IMR-90 (cell line): ENCODE data around the gene SAMD11.

Experiments
- CEBPB ChIP-seq: IDR thresholded peaks from 2 replicates; pipeline ENCODE4 v1.6.1; 2012; ENCODE audit warnings: low read depth, low read length, improper control_type of control experiment
- CHD1 ChIP-seq: IDR thresholded peaks from 2 replicates; pipeline ENCODE4 v1.6.1; 2012; ENCODE audit warnings: low read depth, low read length, improper control_type of control experiment
- MAFK ChIP-seq: IDR thresholded peaks from 2 replicates; pipeline ENCODE4 v1.6.1; 2012; ENCODE audit warnings: low read depth, low read length, improper control_type of control experiment
- MAZ ChIP-seq: IDR thresholded peaks from 2 replicates; pipeline ENCODE4 v1.6.1; 2012; ENCODE audit warnings: low read depth, mild to moderate bottlenecking, low read length, improper control_type of control experiment, moderate library complexity, borderline replicate concordance
- MXI1 ChIP-seq: IDR thresholded peaks from 2 replicates; pipeline ENCODE4 v1.6.1; 2012; ENCODE audit warnings: low read depth, mild to moderate bottlenecking, low read length, moderate library complexity, borderline replicate concordance
- NFE2L2 ChIP-seq: fragments of 150-350 bp; IDR thresholded peaks from 2 replicates; pipeline ENCODE4 v1.6.1; 2016; ENCODE audit warnings: low read depth, mild to moderate bottlenecking, low read length
- POLR2A ChIP-seq: IDR thresholded peaks from 2 replicates; pipeline ENCODE4 v1.6.1; 2012; ENCODE audit warnings: mild to moderate bottlenecking, low read depth, low read length
- RCOR1 ChIP-seq: IDR thresholded peaks from 2 replicates; pipeline ENCODE4 v1.6.1; 2012; ENCODE audit warnings: mild to moderate bottlenecking, low read length, improper control_type of control experiment; ENCODE audit not compliant: insufficient replicate concordance
- RFX5 ChIP-seq: IDR thresholded peaks from 2 replicates; pipeline ENCODE4 v1.8.0; 2012; ENCODE audit warnings: low read depth, mild to moderate bottlenecking, low read length, moderate library complexity
- SMC3 ChIP-seq: fragments of 150-350 bp; IDR thresholded peaks from 2 replicates; pipeline ENCODE4 v1.6.1; 2016; ENCODE audit warnings: low read depth, mild to moderate bottlenecking, antibody characterized with exemption, low read length, moderate library complexity
- TF ChIP-seq, protein P1 (sequence below): conservative IDR thresholded peaks from 2 replicates; pipeline ENCODE4 v1.5.1; 2012; ENCODE audit warnings: mild to moderate bottlenecking, low read depth, low read length, improper control_type of control experiment
- TF ChIP-seq, protein P2 (sequence below): fragments of 150-350 bp; IDR thresholded peaks from 2 replicates; pipeline ENCODE4 v1.6.1; 2017; ENCODE audit warnings: mild to moderate bottlenecking, antibody characterized with exemption, low read length, low read depth

DNA sequence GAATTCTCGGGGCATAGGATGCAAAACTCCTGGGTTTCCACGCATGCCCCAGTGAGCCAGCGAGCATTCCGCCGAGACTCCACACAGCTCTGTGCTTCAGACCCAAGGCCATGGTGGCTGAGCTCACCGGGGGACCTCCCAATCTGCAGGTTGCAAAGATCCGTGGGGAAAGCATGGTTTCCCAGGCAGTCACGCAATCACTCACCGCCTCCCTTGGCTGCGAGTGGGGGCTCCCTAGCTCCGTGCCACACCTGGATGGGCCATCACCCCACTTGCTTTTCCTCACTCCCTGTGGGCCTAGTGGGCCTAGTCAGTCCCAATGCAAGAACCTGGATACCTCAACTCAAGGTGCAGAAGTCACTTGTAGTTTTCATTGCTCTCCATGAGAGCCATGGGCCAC lies 37.0 kb upstream of the SAMD11 start:
- TF ChIP-seq, protein P1, sequence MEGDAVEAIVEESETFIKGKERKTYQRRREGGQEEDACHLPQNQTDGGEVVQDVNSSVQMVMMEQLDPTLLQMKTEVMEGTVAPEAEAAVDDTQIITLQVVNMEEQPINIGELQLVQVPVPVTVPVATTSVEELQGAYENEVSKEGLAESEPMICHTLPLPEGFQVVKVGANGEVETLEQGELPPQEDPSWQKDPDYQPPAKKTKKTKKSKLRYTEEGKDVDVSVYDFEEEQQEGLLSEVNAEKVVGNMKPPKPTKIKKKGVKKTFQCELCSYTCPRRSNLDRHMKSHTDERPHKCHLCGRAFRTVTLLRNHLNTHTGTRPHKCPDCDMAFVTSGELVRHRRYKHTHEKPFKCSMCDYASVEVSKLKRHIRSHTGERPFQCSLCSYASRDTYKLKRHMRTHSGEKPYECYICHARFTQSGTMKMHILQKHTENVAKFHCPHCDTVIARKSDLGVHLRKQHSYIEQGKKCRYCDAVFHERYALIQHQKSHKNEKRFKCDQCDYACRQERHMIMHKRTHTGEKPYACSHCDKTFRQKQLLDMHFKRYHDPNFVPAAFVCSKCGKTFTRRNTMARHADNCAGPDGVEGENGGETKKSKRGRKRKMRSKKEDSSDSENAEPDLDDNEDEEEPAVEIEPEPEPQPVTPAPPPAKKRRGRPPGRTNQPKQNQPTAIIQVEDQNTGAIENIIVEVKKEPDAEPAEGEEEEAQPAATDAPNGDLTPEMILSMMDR = no peak
- TF ChIP-seq MAFK (no peak), POLR2A (no peak), CEBPB (no peak), SMC3 (no peak), MXI1 (no peak), RFX5 (no peak), CHD1 (no peak), RCOR1 (no peak), MAZ (no peak), NFE2L2 (no peak)
- TF ChIP-seq, protein P2, sequence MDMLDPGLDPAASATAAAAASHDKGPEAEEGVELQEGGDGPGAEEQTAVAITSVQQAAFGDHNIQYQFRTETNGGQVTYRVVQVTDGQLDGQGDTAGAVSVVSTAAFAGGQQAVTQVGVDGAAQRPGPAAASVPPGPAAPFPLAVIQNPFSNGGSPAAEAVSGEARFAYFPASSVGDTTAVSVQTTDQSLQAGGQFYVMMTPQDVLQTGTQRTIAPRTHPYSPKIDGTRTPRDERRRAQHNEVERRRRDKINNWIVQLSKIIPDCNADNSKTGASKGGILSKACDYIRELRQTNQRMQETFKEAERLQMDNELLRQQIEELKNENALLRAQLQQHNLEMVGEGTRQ = no peak
